Suprapubic skin (tissue), 4 donors: Measurements from ENCODE around the gene TRAF7.
"Not testable (repeated sequence)": the region's sequence is repeated elsewhere in the genome, so short reads cannot be mapped to it uniquely, and the experiment has no call there.

Experiments used
- CTCF ChIP-seq, 2 donors: fragments of 200-600 bp in 1 of 2; fragments of 450-650 bp in 1 of 2; sonication (generic) in 1 of 2; IDR thresholded peaks; one replicate each; pipeline ENCODE4 v1.5.1; 2016 to 2019; ENCODE audit warnings: antibody characterized with exemption in 2 of 2, mild to moderate bottlenecking in 1 of 2, moderate library complexity in 1 of 2
- EP300 ChIP-seq: sonication (generic); formaldehyde crosslinking; IDR thresholded peaks from one replicate; pipeline ENCODE4 v1.6.1; 2017; ENCODE audit warnings: antibody characterized with exemption
- POLR2A ChIP-seq, 2 donors: fragments of 450-650 bp; IDR thresholded peaks; one replicate each; pipeline ENCODE4 v1.6.1; 2017; ENCODE audit warnings: antibody characterized with exemption in 2 of 2, mild to moderate bottlenecking in 2 of 2, moderate library complexity in 2 of 2
- POLR2AphosphoS5 ChIP-seq, 3 donors: sonication (generic); formaldehyde crosslinking; IDR thresholded peaks; one replicate each; pipeline ENCODE4 v1.6.1; 2017; ENCODE audit warnings: antibody characterized with exemption in 3 of 3

GRCh38 chr16:2117960-2118722 is 37.4 kb upstream of the TRAF7 start:
- not testable (repeated sequence) for TF ChIP-seq CTCF (IDR thresholded peaks at IDR 0.05); POLR2AphosphoS5 (IDR thresholded peaks at IDR 0.05); POLR2A (IDR thresholded peaks at IDR 0.05); EP300
